Activated T-helper 9 cell treated with anti-CD3 and anti-CD28 coated beads, Interleukin-2, amount 50 U/mL, for 16 hours (primary cell): Measurements from ENCODE around the gene TXNIP.
A peak's percentile ranks its signal among the peaks of the same experiment; 100 is the strongest.
"Not testable (repeated sequence)": the region's sequence is repeated elsewhere in the genome, so short reads cannot be mapped to it uniquely, and the experiment has no call there.

ENCODE experiments used
- DNase-seq: peaks from one replicate; pipeline ENCODE4 v3.0.0-alpha.2; 2020; ENCODE audit warnings: low read depth

TXNIP gene, protein sequence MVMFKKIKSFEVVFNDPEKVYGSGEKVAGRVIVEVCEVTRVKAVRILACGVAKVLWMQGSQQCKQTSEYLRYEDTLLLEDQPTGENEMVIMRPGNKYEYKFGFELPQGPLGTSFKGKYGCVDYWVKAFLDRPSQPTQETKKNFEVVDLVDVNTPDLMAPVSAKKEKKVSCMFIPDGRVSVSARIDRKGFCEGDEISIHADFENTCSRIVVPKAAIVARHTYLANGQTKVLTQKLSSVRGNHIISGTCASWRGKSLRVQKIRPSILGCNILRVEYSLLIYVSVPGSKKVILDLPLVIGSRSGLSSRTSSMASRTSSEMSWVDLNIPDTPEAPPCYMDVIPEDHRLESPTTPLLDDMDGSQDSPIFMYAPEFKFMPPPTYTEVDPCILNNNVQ

DNA sequence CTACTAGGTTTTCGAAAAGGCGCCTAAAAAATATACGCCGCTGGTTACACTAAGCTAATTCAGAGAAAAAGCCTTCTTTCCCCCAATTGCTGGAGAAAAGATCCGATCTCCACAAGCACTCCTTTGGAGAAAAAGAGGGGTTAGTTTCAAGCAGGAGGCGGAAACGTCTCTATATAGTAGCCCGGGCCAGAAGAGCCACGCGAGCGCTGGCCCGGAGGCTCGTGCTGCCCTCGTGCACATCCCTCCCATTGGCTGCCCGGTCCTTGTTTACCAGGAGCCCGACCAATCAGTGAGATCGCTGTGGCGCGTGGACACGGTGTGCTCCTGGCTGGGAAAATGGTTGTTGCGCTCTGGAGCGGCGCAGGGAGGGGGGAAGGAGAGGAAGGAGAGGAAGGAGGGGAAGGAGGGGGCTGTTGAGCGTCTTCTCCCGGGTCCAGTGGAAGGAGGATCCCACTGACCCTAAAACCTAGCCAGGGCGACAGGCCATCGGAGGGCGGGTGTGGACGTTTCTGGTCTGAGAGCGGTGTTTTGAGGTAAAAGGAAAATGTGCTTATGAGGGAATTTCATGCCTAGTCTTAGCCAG, at the start of gene TXNIP:
Gene TXNIP (minus strand): TSS at position 147 of the 583 bp plus-strand sequence. CDS start 313 bp downstream, outside the sequence.
- DNase-seq, result peak; percentile 91

- no peak for DNase-seq
Measured at GRCh38 chr1:146039844-146040194, 43.4 kb upstream of the TXNIP start.

DNA sequence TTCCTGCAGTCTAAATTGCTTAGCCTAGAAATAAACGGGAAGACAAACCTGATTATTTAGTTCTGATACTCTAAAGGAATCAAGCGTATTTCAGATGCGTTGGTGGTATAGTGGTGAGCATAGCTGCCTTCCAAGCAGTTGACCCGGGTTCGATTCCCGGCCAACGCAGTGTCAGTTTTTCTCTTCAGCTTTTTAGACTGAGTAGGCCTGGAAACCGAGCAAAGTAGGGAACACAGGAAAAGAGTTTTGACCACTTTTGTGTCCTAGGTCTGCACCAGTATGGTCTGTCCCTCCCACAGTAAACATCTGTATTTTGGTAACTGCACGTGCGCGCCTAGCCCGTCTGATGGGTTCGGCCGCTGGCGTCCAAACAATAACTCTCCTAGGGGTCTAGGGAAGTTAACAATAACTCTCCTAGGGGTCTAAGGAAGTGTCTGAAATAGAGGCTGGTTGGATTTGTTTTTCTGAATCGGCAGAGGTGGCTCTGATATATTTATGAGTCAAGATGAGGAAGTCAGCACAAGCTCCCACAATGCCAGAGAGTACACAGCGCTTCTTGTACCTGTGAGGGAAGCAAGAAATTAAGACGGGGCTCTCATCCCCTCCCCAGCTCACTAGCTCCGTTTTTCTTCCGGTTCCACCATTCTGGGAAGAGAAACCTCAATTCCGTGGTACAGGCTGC, 40.7 kb upstream of the TXNIP start:
- DNase-seq, result peak; percentile 52

DNA sequence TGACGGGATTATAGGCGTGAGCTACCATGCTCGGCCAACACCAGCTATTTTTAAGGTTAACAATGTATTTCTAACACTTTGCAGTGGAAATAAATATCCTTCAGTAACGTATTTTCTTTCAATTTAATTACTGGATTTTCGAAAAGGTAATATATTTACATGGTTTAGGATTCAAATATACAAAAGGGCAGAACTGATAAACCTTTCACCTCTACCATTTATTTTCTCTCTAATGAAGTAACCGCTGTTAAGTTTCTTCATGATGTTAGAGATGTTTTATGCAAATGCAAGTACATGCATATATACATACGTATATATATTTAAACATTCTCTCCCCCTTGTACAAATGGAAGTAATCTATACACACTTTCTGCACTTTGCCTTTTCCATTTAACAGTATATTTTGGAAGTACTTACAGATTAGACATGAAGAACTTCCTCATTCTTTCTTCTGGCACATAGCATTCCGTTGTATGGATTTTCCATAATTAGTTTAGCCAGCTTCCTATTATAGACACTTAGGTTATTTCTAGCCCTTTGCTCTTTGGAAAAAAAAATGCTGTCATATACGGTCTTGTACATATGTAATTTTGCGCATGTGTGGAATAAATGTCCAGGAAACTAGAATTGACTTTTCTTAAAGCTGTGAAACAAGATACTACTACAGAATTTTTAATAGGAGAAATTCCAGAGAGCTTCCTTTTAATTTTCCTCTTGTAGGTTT, 40.0 kb upstream of the TXNIP start:
- no peak for DNase-seq

DNA sequence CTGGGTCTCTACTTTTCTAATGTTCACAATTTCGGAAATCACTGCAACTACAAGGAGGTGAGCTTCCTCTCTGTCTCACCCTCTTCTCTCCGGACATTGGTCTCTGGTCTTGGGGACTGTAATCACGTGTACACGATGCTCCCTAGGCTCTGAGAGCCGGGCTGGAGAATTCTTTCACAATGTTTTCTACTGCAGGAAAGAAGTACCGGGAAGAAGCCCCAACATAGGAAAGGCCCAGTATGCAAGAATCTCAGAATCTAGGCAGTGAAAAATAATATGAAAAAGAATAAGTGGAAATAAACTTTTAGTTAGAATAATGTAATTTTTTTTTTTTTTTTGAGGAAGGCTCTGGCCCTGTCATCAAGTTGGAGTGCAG, 38.7 kb upstream of the TXNIP start:
- DNase-seq, result no peak

DNA sequence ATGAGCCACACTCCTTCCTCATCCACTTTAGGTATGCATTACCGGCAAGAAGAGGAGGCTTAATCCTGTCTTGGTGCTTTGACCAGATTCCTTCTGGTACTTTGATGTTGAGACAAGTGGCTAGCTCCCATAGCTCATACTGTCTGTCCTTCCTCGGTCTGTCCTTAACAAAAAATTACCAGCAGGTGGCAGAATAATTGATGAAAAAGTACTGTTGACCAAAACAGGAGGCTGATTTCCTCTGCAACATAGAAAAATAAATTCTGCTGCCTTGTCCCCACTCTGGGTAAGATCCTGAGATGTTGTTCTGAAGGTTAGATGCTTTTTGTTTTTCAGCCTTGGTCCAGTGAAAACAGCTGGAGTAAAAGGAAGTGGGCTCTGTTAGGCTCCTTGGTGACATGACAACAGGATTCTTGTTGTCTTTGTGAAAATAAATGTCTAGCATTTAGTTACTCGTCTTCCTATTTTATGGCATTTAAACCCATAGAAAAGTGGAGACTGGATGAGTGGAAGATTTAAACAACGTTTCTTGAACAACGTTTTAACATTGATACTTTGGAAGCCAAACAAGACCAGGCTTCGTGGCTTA, 36.3 kb upstream of the TXNIP start:
- no peak for DNase-seq

- DNase-seq, result no peak
Measured at GRCh38 chr1:146031476-146031875, 35.1 kb upstream of the TXNIP start.

GRCh38 chr1:146029117-146029516, 32.7 kb upstream of the TXNIP start:
- DNase-seq, result no peak

DNA sequence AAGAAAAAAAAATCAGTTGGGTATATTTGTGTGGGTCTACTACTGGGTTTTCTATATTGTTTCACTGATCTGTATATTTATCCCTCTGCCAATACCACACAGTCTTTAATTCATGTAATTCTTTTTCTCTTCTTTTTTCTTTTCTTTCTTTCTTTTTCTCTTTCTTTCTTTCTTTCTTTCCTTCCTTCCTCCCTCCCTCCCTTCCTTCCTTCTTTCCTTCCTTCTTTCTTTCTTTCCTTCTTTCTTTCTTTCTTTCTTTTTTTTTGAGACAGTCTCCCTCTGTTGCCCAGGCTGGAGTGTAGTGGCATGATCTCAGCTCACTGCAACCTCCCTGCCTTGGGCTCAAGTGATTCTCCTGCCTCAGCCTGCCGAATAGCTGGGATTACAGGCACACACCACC, 30.3 kb upstream of the TXNIP start:
- DNase-seq, result not testable (repeated sequence)

GRCh38 chr1:146025787-146026495, 29.6 kb upstream of the TXNIP start:
- DNase-seq, result not testable (repeated sequence)

- DNase-seq, result no peak
Measured at GRCh38 chr1:146022403-146023127, 26.2 kb upstream of the TXNIP start.

DNA sequence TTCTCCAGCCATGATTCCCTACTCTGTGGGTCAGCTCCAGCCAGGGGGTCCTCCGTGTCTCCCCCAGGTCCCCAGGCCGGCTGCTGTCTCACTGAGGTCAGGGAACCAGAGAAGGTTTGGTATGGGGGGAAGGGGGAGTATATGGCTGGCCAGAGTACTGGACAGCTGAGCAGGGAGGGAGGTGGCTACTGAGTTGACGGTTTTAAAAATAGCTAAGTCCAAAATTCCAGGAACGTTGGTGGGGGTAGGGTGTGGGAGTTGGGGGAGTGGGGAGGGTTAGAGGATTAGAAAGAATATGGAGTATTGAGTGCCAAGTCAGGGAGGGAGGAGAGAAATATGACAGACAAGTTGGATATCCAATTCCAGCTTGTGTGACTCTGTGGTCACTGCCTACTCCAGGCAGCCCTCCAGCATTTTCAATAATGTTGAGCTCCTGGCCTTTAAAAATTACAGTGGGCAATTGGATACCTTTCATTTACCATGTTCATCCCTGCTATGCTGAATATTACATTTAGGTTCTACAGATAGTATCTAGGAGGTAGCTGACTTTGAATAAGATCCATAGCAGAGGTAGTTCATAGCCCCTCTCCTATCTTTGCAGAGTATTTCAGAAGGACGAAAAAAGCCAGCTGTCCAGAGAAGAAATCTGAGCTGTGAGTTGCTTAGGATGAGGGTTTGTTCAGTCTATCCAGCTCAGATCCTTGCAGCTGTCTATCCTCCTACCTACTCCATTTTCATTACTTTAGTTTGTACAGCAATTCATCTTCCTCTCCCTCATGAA, 25.4 kb upstream of the TXNIP start, which contains the start of gene HJV:
Gene HJV (minus strand): TSS at position 114 of the 781 bp plus-strand sequence. CDS start 1,504 bp downstream, outside the sequence.
- DNase-seq, result no peak

- no peak for DNase-seq
Measured at GRCh38 chr1:146021050-146021445, 24.7 kb upstream of the TXNIP start.

- no peak for DNase-seq
Measured at GRCh38 chr1:146020058-146021049, 24.0 kb upstream of the TXNIP start.

DNA sequence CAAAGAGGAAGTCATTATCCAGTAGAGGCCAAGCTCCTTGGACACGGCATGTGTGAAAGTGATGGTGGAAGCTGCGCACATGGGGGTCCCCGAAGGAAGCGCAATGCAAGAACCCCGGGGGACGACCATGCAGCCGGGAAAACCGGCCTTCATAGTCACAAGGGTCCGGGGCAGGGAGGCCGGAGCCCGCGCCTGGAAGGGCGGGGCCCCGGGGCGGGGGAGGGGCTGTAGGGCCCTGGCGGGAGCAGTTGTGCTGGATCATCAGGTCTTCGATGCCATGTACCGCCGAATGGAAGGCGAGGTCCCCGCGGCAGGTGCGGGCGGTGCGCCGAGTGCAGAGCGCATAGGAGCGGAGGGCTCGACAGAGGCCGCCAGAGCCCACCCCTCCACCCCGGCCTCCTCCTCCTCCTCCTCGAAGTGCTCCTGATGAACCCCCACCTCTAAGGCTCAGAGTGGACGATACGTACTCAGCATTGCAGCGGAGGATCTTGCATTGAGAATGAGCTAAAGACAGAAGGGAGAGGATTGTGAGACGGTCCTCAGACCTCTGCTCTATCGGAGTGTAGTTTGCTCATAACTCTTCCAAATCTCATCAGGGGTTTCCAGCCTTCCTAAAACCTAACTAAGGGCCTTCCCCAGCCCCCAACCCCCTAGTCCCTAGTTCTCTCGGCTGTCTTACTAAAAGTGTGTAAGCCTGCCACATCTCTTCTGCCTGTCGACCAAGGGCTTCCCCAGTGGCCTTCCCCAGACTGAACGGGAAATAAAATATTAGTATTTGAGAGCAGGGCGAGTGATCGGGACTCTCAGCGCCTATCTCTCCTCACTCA, 23.1 kb upstream of the TXNIP start:
- DNase-seq, result no peak

DNA sequence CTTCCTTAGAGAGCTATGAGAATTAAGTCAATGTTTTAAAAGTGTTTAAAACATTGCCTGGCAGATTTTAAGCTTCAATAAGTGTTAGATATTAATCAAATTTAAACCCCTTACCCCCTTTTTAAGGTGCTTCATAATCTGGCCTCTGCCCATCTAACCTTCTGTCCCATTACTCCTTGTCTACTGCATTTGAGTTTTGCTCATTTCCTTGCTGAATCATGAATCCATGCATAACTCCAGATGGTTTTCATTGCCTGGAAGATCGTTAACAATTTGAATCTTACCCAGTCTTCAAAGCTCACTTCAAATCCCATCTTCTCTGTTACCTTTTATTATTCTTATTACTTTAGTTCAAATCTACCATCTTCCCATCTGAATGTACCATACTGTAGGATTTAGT, 20.5 kb upstream of the TXNIP start:
- DNase-seq, result no peak

DNA sequence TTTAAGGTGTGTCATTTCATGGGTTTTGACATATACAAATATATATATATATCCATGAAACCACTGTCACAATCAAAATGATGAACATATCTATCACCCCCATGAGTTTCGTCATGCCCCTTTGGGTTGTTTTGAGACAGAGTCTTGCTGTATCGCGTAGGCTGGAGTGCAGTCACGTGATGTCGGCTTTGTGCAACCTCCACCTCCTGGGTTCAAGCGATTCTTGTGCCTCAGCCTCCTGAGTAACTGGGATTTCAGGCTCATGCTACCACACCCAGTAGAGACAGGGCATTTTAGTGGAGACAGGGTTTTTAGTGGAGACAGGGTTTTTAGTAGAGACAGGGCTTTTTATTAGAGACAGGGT, 17.2 kb upstream of the TXNIP start:
- DNase-seq, result no peak
